GM19043 (cell line): ENCODE measurements around the gene PGGT1B.
"Not testable (repeated sequence)": the region's sequence is repeated elsewhere in the genome, so short reads cannot be mapped to it uniquely, and the experiment has no call there.

ENCODE experiments used
- ATAC-seq: cut with Tn5 transposase; IDR thresholded peaks from one replicate; pipeline ENCODE4 v1.9.1; 2021; ENCODE audit warnings: low read depth; ENCODE audit not compliant: unreplicated experiment

The PGGT1B gene

DNA sequence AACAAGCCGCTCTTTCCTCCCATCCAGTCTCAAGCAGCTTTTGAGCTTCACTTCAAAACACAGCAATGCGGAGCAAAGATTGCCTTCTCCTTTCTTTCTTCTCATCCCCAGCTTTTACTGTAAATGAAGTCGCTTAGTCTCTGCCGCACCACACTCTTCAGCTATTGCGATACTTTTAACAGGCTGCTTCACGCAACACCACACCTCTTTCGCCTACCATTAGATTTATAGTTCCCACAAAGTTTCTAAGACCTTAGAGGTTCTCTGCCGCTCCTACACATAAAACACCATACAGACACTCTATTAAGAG, 711 bp downstream of the PGGT1B start:
- peak; percentile 40 for ATAC-seq

- ATAC-seq = no peak
These were observed 2.4 kb downstream of the PGGT1B start for GRCh38 chr5:115260248-115260647.

- no peak for ATAC-seq
These were observed 4.7 kb downstream of the PGGT1B start for GRCh38 chr5:115257981-115258380.

- ATAC-seq = not testable (repeated sequence)
These were observed 13.3 kb downstream of the PGGT1B start for GRCh38 chr5:115249379-115249778.

- ATAC-seq = peak; percentile 70
These were observed 16.2 kb downstream of the PGGT1B start for GRCh38 chr5:115246361-115246991.

DNA sequence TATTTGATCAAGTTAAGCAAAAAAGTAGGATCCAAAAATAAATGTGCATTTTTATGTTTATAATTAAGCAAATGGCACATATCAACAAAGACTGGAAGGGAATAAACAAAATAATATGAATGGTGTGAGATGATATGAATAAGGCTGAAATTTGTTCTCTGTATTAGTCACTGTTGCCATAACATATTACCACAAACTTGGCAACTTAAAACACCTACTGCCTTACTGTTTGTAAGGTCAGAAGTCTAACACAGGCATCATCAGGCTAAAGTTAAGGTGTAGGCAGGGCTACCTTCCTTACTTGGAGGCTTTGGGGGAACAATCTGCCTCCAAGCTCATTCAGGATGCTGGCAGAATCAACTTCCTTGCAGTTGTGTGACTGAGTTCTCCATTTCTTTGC, 19.3 kb downstream of the PGGT1B start:
- ATAC-seq = peak; percentile 51

DNA sequence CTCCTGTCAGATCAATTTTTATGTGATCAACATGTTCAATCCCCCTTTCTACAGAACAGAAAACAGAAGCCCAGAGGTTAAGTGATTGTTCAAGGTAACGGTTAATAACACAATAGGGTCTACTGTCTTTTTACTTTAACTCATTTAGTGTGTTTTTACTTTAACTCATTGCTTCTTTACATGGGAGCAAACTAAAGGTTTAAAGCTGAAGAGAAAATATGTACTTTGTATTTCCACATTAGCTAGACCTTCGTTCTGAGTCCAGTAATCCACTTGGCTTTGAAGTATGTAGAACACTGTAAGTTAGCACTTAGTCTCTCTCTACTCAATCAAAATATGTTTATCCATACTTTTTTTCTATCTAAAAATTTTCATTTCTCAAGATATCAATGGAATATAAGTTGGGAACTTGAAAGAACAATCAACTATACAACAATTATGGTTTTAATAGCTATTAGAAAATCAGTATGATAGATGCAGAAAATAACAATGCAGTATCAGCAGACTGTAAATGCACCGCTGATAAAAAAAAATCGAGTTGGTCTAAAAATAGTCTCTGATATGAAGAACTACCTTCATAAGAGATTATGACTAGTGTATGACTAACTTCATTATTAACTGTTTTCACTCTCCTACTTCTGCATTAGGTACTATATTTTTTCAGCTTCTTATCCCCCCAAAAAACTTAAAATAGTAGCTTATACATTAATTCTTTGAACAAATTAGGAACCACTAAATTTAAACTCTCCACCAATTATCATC, 20.6 kb downstream of the PGGT1B start:
- no peak for ATAC-seq

DNA sequence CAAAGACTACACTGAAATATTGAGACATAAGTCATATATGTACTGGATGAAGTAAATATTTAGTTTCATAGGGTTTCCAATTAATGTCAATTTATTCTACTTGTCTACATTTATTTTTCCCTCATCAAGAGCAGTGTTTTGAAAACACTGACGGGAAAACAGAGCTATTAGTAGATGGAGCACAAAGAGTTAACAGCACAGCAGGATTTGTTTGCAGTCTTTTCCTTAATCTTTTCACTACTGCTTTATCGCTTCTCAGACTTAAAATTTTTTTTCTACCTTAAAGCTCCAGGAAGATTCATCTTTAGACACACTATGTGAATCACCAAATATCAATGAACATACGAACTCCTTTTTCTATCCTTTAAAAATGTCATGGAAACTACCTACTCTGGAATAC, 25.6 kb downstream of the PGGT1B start:
- ATAC-seq = no peak

GRCh38 chr5:115236599-115236998, 26.1 kb downstream of the PGGT1B start:
- ATAC-seq = no peak

GRCh38 chr5:115231598-115231997, 31.1 kb downstream of the PGGT1B start:
- no peak for ATAC-seq

- ATAC-seq = no peak
These were observed 33.1 kb downstream of the PGGT1B start for GRCh38 chr5:115229606-115230005.

GRCh38 chr5:115227281-115227680, 35.4 kb downstream of the PGGT1B start:
- ATAC-seq = no peak

DNA sequence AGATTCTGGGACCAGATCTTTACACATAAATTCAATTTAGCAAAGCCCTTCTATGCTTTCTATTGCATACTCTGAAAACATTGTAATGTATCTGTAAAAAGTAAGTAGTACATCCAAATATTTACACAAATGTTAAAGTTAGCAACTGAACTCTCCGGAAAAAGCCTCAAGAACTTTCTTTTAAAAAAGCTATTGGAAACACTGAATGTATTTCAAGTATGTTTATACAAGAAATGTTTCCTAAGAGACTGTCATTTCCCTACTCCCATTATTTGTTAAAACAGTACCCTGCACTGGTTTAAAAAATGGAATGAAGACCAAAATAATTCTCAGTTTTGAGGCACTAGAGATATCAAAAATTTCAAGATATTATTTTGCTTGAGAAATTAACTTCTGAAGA, 48.1 kb downstream of the PGGT1B start:
- ATAC-seq = no peak

- ATAC-seq = peak; percentile 100
These were observed 53.4 kb downstream of the PGGT1B start for GRCh38 chr5:115209279-115209678.

- ATAC-seq = no peak
These were observed 59.7 kb downstream of the PGGT1B start for GRCh38 chr5:115202952-115203351.

- ATAC-seq = no peak
These were observed 66.5 kb downstream of the PGGT1B start for GRCh38 chr5:115196161-115196560.

GRCh38 chr5:115194676-115195075, 68.0 kb downstream of the PGGT1B start:
- no peak for ATAC-seq

DNA sequence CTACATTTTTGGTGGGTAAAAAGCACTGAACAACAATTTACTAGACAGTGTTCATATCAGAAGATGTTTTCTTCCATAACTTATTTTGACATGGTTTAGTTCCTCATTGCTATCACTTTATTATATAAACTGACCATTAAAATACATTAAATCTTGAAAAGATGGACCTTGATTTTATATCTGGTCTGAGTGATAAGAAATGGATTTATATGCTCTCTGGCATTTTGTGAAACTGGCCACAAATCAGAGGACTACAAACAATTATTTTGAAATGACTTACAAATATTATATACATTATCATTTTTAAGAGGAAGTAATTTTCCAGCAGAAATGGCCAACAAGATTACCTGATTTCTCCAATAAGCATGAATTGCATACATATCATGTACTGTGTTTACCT, 69.4 kb downstream of the PGGT1B start:
- ATAC-seq = no peak

- ATAC-seq = no peak
These were observed 70.6 kb downstream of the PGGT1B start for GRCh38 chr5:115192098-115192497.

DNA sequence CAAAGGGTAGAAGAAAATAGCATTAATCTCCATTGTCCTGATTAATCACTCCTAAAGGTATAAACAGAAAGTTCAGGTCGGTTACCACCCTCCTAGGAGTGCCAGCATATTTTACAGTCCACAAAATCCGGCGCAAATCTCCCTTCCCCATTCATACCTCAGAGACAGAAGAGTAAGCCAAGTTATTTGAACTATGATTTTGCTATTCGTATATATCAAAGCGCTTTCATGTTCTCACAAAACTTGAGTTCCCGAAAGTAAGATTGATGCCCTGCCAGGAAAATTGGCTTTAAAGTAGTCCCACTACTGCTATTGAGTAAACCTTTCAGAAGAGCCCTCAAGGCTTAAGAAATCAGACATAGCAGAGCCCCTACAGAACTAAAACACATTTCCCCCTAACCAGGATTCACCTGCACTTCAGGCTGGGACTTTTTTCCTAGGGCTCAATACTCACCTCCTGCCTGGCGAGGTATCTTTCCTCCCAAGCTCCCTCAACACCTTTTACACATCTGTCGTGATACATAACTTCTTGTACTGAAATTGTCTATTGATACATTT, 71.1 kb downstream of the PGGT1B start:
- no peak for ATAC-seq

- ATAC-seq = no peak
These were observed 72.3 kb downstream of the PGGT1B start for GRCh38 chr5:115190388-115190787.

- ATAC-seq = no peak
These were observed 72.8 kb downstream of the PGGT1B start for GRCh38 chr5:115189866-115190265.
